ENCODE data around the gene PEX14.

DNA sequence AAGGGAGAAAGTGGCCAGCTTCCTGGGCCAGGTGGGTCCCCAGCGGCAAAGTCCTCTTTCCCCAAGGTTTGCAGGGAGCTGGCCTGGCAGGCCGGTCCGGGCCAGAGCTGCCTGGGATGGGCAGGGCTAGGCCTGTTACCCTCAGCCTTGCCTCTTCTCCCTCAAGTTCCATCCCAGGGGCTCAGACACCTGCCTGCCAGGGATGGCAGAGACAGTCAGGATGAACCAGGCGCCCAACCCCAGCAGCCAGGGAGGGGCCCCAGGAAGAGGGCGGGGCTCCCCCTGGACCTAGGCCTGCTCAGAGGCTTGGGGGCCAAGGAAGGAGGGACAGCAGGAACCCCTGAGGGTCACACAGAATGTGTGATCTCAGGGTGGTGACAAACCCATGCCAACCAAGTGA is 201.1 kb downstream of the PEX14 start:
- TF ChIP-seq POLR2A (IDR thresholded peaks at IDR 0.05; ENCODE audit: low read depth, low read length) (no peak), CTCF (IDR thresholded peaks at IDR 0.05; ENCODE audit: extremely low read depth in 1 of 2, insufficient read depth in 1 of 2, low read depth in 1 of 2, low read length in 2 of 2) (no peak), EZH2 (IDR thresholded peaks at IDR 0.05; ENCODE audit: borderline replicate concordance, low read depth, low read length, severe bottlenecking) (no peak), POLR2AphosphoS5 (IDR thresholded peaks at IDR 0.05; ENCODE audit: insufficient read depth, low read depth, low read length) (no peak)

Measured in endothelial cell of umbilical vein (primary cell).